Anterior cingulate cortex (tissue), 58 donors: Measurements from ENCODE around the gene C10orf88.

ENCODE experiments used
- DNase-seq, 58 donors: peaks; one replicate each; lab custom pipeline; 2025; lab: John Stamatoyannopoulos, UW

The C10orf88 gene, protein sequence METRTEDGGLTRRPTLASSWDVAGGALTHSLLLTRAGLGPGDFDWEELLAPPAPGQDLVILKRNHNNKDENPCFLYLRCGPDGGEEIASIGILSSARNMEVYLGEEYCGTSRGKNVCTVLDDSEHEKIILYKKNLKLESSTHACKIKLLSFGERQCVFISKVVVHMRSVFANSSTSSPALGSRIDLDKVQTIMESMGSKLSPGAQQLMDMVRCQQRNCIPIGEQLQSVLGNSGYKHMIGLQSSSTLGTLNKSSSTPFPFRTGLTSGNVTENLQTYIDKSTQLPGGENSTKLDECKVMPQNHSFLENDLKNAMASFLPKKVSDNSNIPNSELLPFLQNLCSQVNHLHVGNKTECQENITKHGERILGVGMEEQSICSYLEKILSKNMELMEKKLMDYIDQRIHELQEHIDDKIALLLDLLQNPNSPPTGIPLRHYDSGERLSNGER

DNA sequence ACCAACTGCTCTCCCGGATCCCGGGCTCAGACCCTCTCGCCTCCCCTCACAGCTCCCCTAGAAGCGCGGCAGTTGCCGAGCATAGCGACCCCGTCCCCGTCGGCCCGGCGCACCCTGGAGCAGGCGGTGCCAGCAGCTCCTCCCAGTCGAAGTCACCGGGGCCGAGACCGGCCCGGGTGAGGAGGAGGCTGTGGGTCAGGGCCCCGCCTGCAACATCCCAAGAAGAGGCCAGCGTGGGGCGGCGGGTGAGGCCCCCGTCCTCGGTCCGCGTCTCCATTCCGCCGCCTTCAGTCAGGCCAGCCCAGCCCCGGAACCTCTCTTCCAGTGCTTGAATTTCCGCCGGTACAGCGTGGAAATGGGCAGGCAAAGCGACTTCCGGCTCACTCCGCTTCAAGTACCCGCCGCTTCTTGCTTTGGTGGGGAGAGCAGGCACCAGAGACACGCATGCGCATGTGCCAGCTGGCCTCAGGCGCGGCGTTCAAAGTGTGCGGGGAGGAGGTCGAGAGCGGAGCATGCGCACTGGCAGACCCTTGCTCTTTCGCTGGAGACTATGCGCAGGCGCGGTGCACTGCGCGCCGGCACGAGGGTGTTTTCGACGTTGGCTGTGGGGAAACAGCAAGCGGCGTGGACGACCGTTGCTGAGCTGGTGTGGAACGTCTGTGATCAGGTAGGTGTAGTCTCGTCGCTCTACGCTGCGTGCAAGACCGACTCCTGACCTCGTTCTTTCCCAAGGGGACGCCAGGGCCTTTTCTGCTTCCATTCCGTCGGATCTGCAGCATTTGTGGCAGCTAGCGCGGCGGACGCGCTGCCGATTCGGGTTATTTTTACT, at the start of gene C10orf88:
TSS of gene C10orf88 (minus strand) at position 326 of the 829 bp plus-strand sequence. CDS start at position 277, 49 bp downstream.
- peak; percentile 82 to 98 (median 96) for DNase-seq

DNA sequence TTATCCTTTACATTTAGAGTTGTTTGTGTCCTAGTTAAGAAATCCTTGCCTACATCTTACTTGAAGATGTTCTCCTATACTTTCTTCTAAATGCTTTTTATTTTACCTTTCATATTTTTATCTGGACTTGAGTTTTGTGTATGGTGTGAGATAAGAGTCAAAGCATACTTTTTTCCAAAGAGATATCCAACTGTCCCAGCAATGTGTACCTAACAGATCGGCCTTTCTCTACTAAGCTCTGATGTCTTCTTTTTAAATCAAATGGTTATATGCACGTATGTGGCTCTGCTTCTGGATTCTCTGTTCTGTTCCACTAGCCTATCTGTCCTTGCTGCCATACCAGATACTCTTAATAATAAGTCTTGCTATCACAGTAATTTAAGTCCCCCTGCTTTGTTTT, 47.3 kb upstream of the C10orf88 start:
- no peak for DNase-seq

DNA sequence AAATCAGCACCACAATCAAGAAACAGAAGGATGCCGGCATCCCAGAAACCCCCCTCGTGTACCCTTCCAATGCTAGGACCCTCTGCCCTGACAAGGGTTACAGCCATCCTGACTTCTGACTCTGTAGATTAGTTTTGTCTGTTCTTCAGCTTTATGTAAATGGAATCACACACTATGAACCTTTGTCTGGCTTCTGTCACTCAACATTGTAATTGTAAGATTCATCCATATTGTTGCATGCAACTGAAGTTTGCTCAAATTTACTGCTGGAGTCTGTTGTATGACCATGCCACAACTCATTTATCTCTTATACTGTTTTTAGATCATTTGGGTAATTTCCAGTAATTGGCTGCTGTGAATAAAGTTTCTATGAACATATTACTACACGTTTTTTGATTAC, 46.1 kb upstream of the C10orf88 start:
- no peak for DNase-seq

DNA sequence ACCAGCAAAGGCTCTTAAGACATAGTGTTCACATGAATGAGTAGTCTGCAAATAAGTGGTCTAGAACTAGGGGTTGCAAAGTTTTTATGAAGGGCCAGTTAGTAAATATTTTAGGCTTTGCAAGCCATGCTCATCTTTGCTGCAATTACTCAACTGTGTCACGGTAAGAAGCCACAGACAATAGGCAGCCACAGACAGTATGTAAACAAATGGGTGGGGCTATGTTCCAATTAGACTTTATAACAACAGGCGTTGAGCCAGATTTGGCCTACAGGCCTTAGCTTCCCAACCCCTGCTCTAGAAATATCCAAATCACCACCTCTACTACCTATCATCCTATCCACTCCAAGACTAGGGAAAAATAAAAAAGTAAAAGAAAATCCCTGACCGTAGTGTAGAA, 45.3 kb upstream of the C10orf88 start:
- DNase-seq: peak in 1 of 58 donors; percentile 19

DNA sequence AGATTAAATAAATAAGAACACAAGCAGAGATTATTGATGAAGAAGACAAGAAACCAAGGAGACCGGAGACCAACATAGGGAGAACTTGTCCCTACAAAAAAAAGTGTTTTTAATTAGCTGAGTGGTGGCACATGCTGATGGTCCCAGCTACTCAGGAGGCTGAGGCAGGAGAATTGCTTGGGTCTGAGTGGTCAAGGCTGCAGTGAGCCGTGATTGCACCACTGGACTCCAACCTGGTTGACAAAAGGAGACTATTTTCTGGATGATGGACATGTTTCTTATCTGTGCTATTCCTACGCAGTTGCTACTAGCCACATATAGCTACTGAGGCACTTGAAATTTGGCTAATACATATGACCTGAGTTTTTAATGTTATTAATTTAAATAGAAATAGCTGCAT, 44.9 kb upstream of the C10orf88 start:
- no peak for DNase-seq

DNA sequence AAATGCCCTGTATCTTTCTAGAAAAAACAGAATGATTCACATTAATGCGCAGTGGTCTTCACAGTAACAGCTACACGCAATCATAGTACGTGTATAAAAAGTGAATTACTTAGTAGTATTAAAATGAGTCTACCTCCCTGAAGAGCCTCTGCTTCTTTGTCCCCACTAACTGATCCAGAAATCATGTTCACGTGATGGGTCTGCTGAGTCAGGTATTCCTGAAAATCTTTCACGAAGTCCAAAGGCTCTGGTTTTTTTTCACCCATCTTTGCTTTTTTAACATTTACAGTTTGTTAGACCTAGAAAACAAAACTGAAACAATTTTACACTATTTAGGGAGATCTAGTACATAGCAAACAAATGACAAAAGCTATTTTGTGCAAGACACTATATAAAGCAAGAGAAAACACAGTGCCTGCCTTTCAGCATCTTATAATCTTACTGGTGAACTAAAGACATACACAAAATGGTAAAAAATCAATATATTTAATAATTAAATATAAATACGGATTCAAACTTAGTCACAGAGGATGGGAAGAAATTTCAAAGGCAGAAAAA, 44.4 kb upstream of the C10orf88 start:
- no peak for DNase-seq

DNA sequence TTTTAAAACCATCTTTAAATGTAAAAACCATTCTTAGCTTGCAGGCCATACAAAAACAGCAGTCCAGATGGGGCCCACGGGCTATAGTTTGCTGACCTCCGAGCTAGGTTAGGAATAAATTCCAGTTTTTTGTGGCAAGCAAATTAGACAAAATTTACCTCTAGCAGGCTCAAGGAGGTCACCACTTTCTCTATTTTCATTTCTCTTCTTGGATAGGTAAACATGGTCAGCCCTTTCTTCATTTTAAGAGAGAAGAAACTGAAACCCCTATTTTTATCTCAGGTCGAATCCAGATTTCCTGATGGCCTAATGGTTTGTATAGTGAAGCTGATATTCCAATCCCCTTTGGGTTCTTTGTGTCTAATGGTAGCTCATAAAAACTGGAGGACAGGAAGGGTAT, 43.8 kb upstream of the C10orf88 start:
- DNase-seq: no peak

DNA sequence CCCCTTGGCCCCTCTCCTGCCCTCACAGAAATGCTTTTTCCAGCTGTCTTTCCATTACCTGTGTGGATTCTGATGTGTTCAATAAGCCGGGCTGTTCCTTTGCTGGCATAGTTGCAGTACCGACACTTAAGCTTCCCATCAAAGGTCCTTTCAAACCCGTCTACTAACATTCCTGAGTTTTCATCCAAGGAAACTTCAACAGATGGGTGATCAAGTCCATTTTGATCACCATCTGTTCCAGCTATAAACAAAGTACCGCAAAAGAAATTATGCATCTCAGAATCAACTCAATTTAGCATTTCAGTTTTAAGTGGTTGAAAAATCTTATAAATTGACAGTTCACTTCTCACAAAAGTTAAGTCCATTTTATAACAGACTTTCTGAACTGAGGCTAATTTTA, 41.9 kb upstream of the C10orf88 start:
- DNase-seq: no peak

DNA sequence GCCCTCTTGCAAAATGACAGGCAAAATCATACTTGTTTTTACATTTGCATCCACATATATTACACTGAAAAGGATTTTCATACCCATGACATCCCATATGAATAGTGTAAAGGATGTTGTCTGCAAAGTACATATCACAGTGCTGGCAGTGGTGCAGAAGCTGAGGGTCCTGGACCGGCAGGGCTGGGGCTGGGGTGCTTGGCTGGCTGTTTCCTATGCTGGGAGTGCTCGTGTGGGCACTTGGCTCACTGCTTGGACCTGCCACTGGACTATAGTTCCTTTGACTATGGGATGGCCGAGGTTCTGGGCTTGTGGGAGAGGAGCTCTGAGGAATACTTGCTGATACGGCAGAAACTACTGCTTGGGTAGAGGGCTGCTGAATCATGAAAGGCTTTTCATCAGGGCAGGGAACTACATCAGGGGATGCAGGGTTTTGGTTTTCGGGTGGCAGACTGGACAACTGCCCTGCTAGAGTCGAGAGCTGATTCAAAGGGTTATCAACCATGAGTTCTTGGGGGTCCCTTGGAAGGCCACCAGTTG, 39.8 kb upstream of the C10orf88 start:
- DNase-seq: no peak

DNA sequence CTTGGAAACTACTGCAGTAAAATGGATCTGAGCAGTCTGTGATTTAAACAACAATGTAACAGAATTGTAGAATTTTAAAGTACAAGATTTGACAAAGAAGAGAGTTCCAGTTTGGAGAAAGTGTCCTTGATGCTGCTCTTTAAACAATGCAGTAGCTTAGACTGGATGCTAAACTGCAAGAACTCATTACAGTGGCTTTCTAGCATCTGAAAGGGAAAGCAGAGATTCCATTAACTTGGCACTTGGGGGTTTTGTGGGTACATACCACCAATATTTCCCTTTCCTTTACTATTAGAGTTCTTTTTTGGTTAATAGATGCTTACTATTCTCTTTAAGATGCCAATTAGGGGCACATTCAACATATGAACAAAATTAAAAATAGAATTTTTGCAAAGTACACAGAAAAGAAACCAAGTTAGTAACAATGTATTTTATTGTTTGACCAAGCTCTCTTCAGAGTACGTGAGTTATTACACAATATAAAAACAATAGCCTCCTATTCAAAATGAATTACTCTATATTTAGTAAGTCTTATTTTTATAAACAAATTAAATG, 38.1 kb upstream of the C10orf88 start:
- DNase-seq: peak in 1 of 58 donors; percentile 22

DNA sequence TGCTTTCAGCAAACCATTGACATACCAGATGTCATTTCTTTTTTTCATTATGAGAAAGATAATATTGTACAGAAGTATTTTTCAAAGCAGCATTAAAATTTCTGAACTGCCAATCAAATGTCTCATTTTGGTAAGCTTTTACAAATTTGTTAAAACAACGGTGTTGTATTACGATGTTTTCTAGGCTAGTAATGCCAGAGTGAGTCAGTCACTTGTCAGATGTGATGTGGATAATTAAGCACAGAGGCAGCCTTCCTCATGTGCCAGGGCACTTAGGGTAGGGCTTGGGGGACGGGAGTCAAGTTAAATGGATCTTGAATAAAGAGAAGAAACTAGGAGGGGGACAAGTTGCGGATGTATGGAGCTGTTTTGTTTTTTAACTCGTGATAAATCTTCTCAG, 36.3 kb upstream of the C10orf88 start:
- DNase-seq: no peak

DNA sequence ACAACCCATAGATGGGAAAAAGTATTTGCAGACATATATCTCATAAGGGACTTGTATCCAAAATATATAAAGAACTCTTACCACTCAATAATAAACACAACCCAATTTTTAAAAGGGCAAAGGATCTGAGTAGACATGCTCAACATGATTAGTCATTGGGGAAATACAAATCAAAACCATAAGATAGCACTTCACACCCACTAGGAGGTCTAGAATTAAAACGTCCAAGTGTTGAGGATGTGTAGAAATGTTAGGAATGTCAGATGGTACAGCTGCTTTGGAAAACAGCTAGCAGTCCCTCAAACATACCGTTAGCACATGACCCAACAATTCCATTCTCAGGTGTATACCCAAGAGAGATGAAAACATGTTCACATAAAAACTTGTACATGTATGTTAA, 34.5 kb upstream of the C10orf88 start:
- DNase-seq: no peak

DNA sequence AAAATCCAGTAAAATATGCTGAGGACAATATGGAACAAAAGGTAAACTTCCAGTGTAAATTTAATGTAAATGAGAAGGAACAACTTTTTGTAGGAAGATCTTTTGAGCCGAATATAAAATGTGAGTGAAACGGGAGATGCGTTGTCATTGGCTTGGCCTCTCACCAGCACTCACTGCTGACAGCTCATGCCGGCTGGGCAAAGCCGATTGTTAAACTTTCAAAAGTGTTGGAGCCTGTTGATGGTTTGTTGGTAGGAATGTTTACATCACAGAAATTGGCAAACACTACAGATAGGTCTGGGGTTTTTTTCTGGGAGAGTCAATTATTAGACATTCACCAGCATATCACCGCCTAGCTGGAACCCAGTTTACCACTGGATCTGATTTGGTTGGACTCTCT, 32.3 kb upstream of the C10orf88 start:
- peak in 4 of 58 donors; percentile 1 to 53 (median 7) for DNase-seq

DNA sequence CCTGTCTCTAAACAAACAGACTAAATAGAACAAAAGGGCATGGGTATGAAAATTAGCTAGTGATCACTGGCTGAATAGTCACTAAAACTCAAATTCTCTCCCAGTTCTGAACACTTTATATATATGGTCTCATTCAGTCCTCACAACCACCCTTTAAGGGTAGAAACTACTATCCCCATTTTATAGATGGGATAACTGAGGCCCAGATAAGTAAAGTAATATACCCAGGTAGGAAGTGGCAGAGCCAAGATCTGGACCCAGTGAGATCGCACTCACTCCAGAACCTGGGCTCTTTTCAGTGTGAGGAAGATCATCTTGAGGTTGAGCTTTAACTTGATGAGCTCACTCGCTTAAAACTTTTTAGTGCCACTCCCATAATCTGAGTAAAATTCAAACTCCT, 30.7 kb upstream of the C10orf88 start:
- no peak for DNase-seq

DNA sequence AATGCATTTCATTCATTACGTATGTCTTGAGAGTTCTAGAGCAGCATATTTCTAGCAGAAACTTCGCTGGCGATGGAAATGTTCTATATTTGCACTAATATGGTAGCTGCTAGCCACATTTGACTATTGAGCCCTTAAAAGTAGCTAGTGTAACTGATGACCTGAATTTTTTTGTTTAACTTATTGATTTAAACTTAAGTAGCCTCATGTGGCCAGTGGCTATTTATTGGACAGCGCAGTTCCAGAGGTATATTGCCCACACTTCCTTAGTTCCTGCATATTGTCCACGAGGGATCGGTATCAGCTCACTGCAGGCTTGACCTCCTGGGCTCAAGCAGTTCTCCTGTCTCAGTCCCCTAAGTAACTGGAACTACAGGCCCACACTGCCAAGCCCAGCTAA, 29.9 kb upstream of the C10orf88 start:
- DNase-seq: no peak

DNA sequence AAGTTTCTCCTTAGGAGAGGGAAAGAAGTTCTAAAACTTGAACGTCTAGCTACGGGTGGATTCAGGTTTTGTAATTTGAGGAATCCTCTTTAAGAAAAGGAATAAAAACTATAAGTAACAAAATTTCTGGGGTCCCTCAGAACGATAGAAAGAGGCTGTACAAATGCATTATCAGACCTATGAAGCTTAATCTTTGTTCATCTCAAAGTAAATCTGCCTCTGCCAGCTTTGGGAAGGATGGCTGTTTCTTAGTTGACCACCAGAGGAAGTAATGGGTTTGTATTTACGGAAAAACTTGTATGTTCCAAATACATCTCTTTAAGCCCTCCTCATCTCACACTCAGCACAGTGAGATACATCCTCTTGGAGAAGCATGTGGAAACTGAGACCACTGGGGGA, 27.0 kb upstream of the C10orf88 start:
- peak in 1 of 58 donors; percentile 10 for DNase-seq

DNA sequence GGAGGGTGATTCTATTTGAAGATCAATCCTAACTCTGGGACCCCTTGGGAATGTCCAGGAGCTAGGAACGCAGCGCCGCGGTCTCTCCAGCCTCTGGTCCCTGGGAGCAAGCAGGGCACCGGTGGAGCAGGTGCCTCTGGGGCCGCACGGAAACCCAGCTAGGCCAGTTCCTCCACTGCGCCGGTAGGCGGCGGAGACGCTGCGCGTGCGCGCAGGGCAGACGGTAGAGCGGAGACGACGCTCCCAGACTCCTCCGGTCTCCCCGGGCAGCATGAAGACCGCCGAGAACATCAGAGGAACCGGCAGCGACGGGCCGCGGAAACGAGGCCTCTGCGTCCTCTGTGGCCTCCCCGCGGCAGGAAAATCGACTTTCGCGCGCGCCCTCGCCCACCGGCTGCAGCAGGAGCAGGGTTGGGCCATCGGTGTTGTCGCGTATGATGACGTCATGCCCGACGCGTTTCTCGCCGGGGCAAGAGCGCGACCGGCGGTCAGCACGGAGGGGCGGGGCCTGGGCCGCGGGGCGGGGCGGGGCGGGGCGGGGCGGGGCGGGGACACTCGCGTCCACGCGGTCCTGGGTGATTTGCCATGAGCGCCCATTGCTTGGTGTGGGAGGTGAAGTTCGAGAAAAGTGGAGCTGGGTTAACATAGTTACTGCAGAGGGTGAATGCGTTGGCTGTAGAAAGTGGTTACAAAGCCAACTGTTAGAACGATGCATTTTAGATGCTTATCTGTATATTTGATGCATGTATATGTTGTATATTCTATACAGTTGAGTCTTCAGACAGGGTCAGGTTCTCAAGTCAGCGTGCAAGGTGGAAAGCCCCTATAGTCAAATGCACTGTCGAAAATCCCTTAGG, 26.4 kb upstream of the C10orf88 start, which contains the start of gene PSTK:
TSS of gene PSTK (plus strand) at position 193 of the 857 bp plus-strand sequence. CDS start at position 272, 79 bp downstream.
- peak in 57 of 58 donors; percentile 43 to 98 (median 91) for DNase-seq

DNA sequence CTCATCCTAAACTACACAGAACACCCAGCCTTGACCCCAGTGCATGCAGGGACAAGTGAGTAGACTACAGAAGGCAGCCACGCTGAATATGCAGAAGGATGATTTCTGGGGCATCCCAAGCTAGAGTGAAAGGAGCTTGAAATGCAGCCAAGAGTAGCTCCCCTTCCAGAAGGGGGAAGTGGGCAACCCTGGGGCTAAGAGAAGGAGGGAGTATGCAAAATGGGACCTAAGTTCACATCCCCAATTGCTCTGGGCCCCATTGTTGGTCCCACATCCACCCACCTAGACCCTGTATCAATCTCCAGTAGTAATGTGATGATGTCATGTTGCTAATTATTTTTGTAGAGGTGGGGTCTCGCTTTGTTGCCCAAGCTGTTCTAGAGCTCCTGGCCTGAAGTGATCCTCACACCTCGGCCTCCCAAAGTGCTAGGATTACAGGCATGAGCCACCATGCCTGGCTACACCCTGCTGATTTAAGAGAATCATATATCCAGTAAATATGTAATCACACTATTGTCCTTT, 20.6 kb upstream of the C10orf88 start:
- DNase-seq: no peak

DNA sequence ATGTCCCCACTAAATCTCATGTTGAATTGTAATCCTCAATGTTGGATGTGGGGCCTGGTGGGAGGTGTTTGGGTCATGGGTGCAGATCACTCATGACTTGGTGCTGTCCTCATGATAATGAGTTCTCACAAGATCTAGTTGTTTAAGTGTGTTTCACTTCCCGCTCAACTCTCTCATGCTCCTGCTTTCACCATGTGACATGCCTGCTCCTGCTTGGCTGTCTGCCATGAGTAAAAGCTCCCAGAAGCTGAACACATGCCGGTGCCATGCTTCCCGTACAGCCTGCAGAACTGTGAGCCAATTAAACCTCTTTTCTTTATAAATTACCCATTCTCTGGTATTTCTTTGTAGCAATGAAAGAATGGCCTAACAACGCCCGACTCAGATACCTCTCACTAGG, 20.0 kb upstream of the C10orf88 start:
- peak in 1 of 58 donors; percentile 7 for DNase-seq
